Activated T-cell treated with anti-CD3 and anti-CD28 coated beads, Interleukin-2, amount 50 U/mL, for 24 hours (primary cell): ENCODE data around the gene PARN.

ENCODE experiments used
- DNase-seq: peaks from one replicate; pipeline ENCODE4 v3.0.0-alpha.2; 2020
- H3K27ac Mint-ChIP-seq: 2 replicates; pipeline ENCODE4 v1.8.0; 2020; ENCODE audit warnings: mild to moderate bottlenecking, mixed read lengths
- H3K27me3 Mint-ChIP-seq: 2 replicates; pipeline ENCODE4 v1.8.0; 2020; ENCODE audit warnings: mixed read lengths
- H3K36me3 Mint-ChIP-seq: 2 replicates; pipeline ENCODE4 v1.8.0; 2020; ENCODE audit warnings: low read depth, mixed read lengths
- H3K4me1 Mint-ChIP-seq: 2 replicates; pipeline ENCODE4 v1.8.0; 2020; ENCODE audit warnings: low read depth, mixed read lengths
- H3K4me3 Mint-ChIP-seq: 2 replicates; pipeline ENCODE4 v1.8.0; 2020; ENCODE audit warnings: mild to moderate bottlenecking, moderate library complexity, mixed read lengths
- H3K9me3 Mint-ChIP-seq: 2 replicates; pipeline ENCODE4 v1.8.0; 2020; ENCODE audit warnings: mixed read lengths

Gene PARN

GRCh38 chr16:14539631-14540030 lies 90.4 kb downstream of the PARN start:
- H3K4me1 Mint-ChIP-seq: peaks cover 4% of the 10 kb centered on the region
- DNase-seq: no peak
- H3K27ac Mint-ChIP-seq: no peak overlapping the region
- H3K27me3 Mint-ChIP-seq: no peaks in the 10 kb centered on the region
- peaks cover 59% of the 10 kb centered on the region for H3K36me3 Mint-ChIP-seq
- H3K4me3 Mint-ChIP-seq: no peak overlapping the region
- H3K9me3 Mint-ChIP-seq: peaks cover 2% of the 10 kb centered on the region

GRCh38 chr16:14539156-14539555 lies 90.9 kb downstream of the PARN start:
- Mint-ChIP-seq H3K36me3 (peaks cover 59% of the 10 kb centered on the region), H3K27me3 (no peaks in the 10 kb centered on the region), H3K27ac (no peak overlapping the region), H3K4me3 (no peak overlapping the region), H3K9me3 (peaks cover 2% of the 10 kb centered on the region), H3K4me1 (peaks cover 4% of the 10 kb centered on the region)
- no peak for DNase-seq

DNA sequence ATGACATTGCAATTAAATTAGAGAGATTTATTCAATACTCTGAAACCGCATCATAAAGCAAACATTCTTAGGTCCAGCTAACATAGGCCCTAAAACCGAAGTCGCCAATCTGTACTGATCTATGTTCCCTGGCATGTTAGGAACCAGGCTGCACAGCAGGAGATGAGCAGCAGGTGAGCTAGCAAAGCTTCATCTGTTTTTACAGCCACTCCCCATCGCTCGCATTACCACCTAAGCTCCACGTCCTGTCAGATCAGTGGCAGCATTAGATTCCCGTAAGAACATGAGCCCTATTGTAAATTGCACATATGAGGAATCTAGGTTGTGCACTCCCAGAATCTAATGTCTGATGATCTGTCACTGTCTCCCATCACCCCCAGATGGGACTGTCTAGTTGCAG lies 91.5 kb downstream of the PARN start:
- no peaks in the 10 kb centered on the region for H3K27me3 Mint-ChIP-seq
- H3K27ac Mint-ChIP-seq: no peak overlapping the region
- no peak for DNase-seq
- H3K4me3 Mint-ChIP-seq: no peak overlapping the region
- H3K36me3 Mint-ChIP-seq: peaks cover 59% of the 10 kb centered on the region
- H3K4me1 Mint-ChIP-seq: peaks cover 4% of the 10 kb centered on the region
- H3K9me3 Mint-ChIP-seq: peaks cover 2% of the 10 kb centered on the region

DNA sequence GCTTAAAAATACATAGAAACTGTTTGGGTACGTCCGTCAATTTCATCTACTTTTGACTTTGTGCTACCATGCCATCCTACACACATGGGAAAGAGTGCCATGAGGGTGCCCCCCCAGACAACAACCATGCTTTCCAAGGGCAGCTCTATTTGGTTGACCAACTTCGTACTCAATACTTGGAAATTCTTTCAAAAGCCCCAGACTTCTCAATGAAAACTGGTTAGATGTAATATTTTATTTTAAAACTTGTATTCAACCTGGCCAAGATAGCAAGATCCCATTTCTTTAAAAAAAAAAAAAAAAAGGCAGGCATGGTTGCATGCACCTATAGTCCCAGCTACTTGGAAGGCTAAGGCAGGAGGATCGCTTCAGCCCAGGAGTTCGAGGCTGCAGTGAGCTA lies 98.4 kb downstream of the PARN start:
- Mint-ChIP-seq H3K27ac (no peak overlapping the region), H3K9me3 (no peaks in the 10 kb centered on the region), H3K27me3 (no peaks in the 10 kb centered on the region), H3K4me3 (no peak overlapping the region), H3K4me1 (peaks cover 11% of the 10 kb centered on the region), H3K36me3 (peaks cover 33% of the 10 kb centered on the region)
- DNase-seq: no peak

DNA sequence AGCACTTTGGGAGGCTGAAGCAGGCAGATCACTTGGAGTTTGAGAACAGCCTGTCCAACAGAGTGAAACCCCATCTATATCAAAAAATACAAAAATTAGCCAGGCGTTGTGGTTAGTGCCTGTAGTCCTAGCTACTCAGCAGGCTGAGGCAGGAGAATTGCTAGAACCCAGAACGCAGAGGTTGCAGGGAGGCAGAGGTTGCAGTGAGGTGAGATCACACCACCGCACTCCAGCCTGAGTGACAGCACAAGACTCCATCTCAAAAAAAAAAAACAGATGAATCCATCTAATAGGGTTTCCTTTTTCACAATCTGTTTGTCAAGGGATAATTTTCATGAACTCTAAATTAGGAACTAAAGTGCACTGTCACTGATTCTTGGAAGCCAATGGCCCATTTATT lies 99.0 kb downstream of the PARN start:
- H3K4me1 Mint-ChIP-seq: peaks cover 11% of the 10 kb centered on the region

DNA sequence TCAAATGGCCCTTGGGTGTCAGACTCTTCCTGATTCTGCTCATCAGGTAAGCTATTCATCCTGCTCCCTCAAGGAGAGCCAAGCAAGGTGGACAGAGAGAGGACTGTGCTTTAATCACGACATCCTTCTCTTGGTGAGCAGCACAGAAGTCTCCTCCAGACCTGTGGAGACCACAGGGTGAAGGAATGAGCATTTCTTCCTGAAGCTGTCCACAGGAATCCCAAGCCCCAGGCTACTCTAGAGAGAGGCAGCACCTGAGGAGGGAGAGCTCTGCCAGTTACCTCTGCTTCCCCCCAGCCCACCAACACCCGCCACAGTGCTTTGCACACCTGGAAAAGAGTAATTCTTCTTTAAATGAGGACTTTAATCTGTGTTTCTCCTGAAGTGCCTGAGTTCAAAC lies 100.0 kb downstream of the PARN start:
- no peaks in the 10 kb centered on the region for H3K9me3 Mint-ChIP-seq
- H3K36me3 Mint-ChIP-seq: peaks cover 37% of the 10 kb centered on the region
- H3K27ac Mint-ChIP-seq: no peak overlapping the region
- no peak for DNase-seq
- H3K4me3 Mint-ChIP-seq: no peak overlapping the region
- peaks cover 11% of the 10 kb centered on the region for H3K4me1 Mint-ChIP-seq
- no peaks in the 10 kb centered on the region for H3K27me3 Mint-ChIP-seq

More for the DNA sequence above, 99.0 kb downstream of the PARN start:
- no peak overlapping the region for H3K4me3 Mint-ChIP-seq
- no peak for DNase-seq
- peaks cover 33% of the 10 kb centered on the region for H3K36me3 Mint-ChIP-seq
- H3K27me3 Mint-ChIP-seq: no peaks in the 10 kb centered on the region
- no peaks in the 10 kb centered on the region for H3K9me3 Mint-ChIP-seq
- no peak overlapping the region for H3K27ac Mint-ChIP-seq

- no peak overlapping the region for H3K4me3 Mint-ChIP-seq
- no peaks in the 10 kb centered on the region for H3K27me3 Mint-ChIP-seq
- H3K27ac Mint-ChIP-seq: no peak overlapping the region
- DNase-seq: peak; percentile 54
- peaks cover 33% of the 10 kb centered on the region for H3K36me3 Mint-ChIP-seq
- no peaks in the 10 kb centered on the region for H3K9me3 Mint-ChIP-seq
- peaks cover 11% of the 10 kb centered on the region for H3K4me1 Mint-ChIP-seq
Observed at GRCh38 chr16:14529010-14529669, 100.9 kb downstream of the PARN start.

DNA sequence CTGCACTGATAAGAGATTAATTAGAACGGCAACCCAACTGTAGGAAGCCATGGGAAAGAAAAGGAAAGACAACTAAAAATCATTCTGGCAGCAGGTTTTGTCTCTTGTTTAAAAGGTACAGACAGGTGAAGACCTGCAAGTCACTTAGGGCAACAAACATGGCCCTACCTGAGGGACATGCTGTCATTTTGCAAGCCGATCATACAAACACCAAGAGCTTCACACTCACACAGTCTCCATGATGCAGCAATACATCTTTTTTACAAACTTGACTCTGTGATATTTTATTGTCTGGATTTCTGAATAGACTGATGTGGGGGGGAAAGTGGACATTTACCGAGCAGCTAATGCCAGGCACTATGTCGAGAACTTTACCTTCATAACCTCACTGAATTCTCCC lies 101.8 kb downstream of the PARN start:
- Mint-ChIP-seq H3K27me3 (no peaks in the 10 kb centered on the region), H3K9me3 (no peaks in the 10 kb centered on the region), H3K4me3 (no peak overlapping the region), H3K27ac (no peak overlapping the region), H3K4me1 (peaks cover 11% of the 10 kb centered on the region), H3K36me3 (peaks cover 25% of the 10 kb centered on the region)
- no peak for DNase-seq

GRCh38 chr16:14527411-14528044 lies 102.5 kb downstream of the PARN start:
- Mint-ChIP-seq H3K9me3 (no peaks in the 10 kb centered on the region), H3K27me3 (no peaks in the 10 kb centered on the region), H3K27ac (peak overlapping the region; percentile 44), H3K4me1 (peaks cover 16% of the 10 kb centered on the region), H3K36me3 (peaks cover 21% of the 10 kb centered on the region), H3K4me3 (no peak overlapping the region)
- DNase-seq: no peak

DNA sequence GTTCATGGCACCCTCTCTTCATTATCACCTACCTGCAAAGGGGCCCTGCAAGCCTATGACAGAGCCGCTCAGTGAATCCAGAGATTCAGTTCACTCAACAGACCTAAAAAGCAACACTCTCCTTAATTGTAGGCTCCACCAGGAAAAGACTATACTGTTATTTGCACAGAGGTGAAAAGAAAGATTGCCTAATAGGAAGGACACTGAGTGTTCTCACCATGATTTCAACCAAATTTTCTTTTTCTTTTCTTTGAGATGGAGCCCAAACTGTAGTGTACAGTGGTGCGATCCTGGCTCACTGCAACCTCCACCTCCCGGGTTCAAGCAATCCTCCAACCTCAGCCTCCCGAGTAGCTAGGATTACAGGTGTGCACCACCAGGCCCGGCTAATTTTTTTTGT lies 104.5 kb downstream of the PARN start:
- Mint-ChIP-seq H3K4me1 (peaks cover 34% of the 10 kb centered on the region), H3K4me3 (no peak overlapping the region), H3K9me3 (no peaks in the 10 kb centered on the region), H3K36me3 (peaks cover 12% of the 10 kb centered on the region), H3K27me3 (no peaks in the 10 kb centered on the region), H3K27ac (no peak overlapping the region)
- DNase-seq: no peak

DNA sequence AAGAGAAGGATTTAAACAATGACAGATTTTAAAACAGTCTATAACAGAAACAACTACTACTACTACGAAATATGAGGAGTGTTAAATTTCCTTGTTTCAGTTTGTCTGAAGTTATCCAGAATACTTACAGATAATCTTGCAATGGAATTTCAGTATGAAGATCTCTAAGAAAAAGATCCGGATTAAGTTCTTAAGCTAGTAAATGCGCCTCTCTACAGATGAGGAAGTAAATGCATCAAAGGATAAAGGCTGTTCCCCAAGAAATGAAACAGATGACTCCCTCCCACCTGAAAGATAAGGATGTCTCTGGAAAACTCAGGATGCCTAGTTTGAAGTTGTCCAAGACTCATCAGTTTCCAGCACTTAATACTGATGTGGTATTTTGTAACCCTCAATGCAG lies 105.1 kb downstream of the PARN start:
- H3K4me1 Mint-ChIP-seq: peaks cover 36% of the 10 kb centered on the region
- H3K9me3 Mint-ChIP-seq: no peaks in the 10 kb centered on the region
- peaks cover 10% of the 10 kb centered on the region for H3K36me3 Mint-ChIP-seq
- H3K27ac Mint-ChIP-seq: no peak overlapping the region
- DNase-seq: no peak
- H3K27me3 Mint-ChIP-seq: no peaks in the 10 kb centered on the region
- no peak overlapping the region for H3K4me3 Mint-ChIP-seq

- H3K27me3 Mint-ChIP-seq: no peaks in the 10 kb centered on the region
- H3K36me3 Mint-ChIP-seq: peaks cover 6% of the 10 kb centered on the region
- H3K4me3 Mint-ChIP-seq: no peak overlapping the region
- no peak overlapping the region for H3K27ac Mint-ChIP-seq
- no peaks in the 10 kb centered on the region for H3K9me3 Mint-ChIP-seq
- no peak for DNase-seq
- peaks cover 34% of the 10 kb centered on the region for H3K4me1 Mint-ChIP-seq
Observed at GRCh38 chr16:14523632-14524031, 106.4 kb downstream of the PARN start.

GRCh38 chr16:14522671-14523070 lies 107.4 kb downstream of the PARN start:
- H3K27ac Mint-ChIP-seq: no peak overlapping the region
- no peaks in the 10 kb centered on the region for H3K27me3 Mint-ChIP-seq
- H3K4me3 Mint-ChIP-seq: no peak overlapping the region
- peaks cover 6% of the 10 kb centered on the region for H3K36me3 Mint-ChIP-seq
- no peak for DNase-seq
- H3K9me3 Mint-ChIP-seq: no peaks in the 10 kb centered on the region
- peaks cover 34% of the 10 kb centered on the region for H3K4me1 Mint-ChIP-seq

GRCh38 chr16:14520753-14521152 lies 109.3 kb downstream of the PARN start:
- Mint-ChIP-seq H3K27me3 (no peaks in the 10 kb centered on the region), H3K9me3 (no peaks in the 10 kb centered on the region), H3K27ac (no peak overlapping the region), H3K4me1 (peaks cover 31% of the 10 kb centered on the region), H3K4me3 (no peak overlapping the region), H3K36me3 (peaks cover 7% of the 10 kb centered on the region)
- no peak for DNase-seq

DNA sequence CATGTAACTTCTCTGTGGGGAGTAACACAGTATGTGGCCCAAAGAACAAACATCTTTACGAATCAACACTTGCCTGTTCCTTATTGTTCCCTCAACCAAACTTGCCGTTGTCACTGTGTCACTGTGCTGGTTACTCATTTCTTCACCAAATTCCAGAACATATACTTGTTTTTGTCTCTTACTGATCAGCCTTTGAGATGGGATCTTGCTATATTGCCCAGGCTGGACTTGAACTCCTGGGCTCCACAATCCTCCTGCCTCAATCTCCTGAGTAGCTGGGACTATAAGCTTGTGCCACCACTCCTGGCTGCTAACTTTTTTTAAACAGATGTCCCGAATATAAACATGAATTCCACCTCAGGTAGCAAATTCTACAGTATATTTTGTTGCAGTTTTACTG lies 115.1 kb downstream of the PARN start:
- H3K27ac Mint-ChIP-seq: no peak overlapping the region
- H3K36me3 Mint-ChIP-seq: peaks cover 15% of the 10 kb centered on the region
- DNase-seq: no peak
- H3K4me1 Mint-ChIP-seq: peaks cover 13% of the 10 kb centered on the region
- H3K9me3 Mint-ChIP-seq: no peaks in the 10 kb centered on the region
- H3K4me3 Mint-ChIP-seq: no peak overlapping the region
- no peaks in the 10 kb centered on the region for H3K27me3 Mint-ChIP-seq
